WERI-Rb-1 (cell line): ENCODE measurements around the gene NRIP3.
A peak's percentile ranks its signal among the peaks of the same experiment; 100 is the strongest.

Experiments
- DNase-seq: peaks from one replicate; pipeline ENCODE4 v3.0.0-alpha.2; 2020
- H3K27ac ChIP-seq: fragments of 250-450 bp; sonication (Bioruptor Pico); 2 replicates; pipeline ENCODE4 v1.5.1; 2020; ENCODE audit warnings: mild to moderate bottlenecking, moderate library complexity
- H3K27me3 ChIP-seq: fragments of 250-450 bp; sonication (Bioruptor Pico); 2 replicates; pipeline ENCODE4 v1.5.1; 2021; ENCODE audit warnings: mild to moderate bottlenecking, low read depth, moderate library complexity; ENCODE audit not compliant: insufficient read depth, severe bottlenecking
- H3K36me3 ChIP-seq: fragments of 250-450 bp; sonication (Bioruptor Pico); 2 replicates; pipeline ENCODE4 v1.5.1; 2020; ENCODE audit warnings: mild to moderate bottlenecking, moderate library complexity
- H3K4me3 ChIP-seq: 2 replicates; pipeline ENCODE4 v1.5.1; 2011; ENCODE audit warnings: low read depth, mild to moderate bottlenecking, control low read depth, low read length
- H3K9me3 ChIP-seq: fragments of 250-450 bp; sonication (Bioruptor Pico); 2 replicates; pipeline ENCODE4 v1.5.1; 2021; ENCODE audit warnings: mild to moderate bottlenecking, moderate library complexity; ENCODE audit not compliant: severe bottlenecking
- CTCF ChIP-seq: IDR thresholded peaks from 2 replicates; pipeline ENCODE4 v1.5.1; 2011; ENCODE audit warnings: low read depth, mild to moderate bottlenecking, control low read depth, inconsistent platforms, low read length

The NRIP3 gene

GRCh38 chr11:9003573-9004182 is at the start of gene NRIP3:
TSS of gene NRIP3 (minus strand) at chr11:9004001. CDS start at chr11:9003935, 66 bp downstream.
- no peak within 1 kb of the TSS for H3K27ac ChIP-seq
- 0 out of 2 replicates have a peak, but pooled peaks have one; percentile 9 for TF ChIP-seq CTCF
- H3K4me3 ChIP-seq, result peak within 1 kb of the TSS; percentile 63
- H3K27me3 ChIP-seq, result no peaks in the 10 kb centered on the region
- peak; percentile 76 for DNase-seq
- H3K9me3 ChIP-seq, result no peaks in the 10 kb centered on the region
- no peaks in the 10 kb centered on the region for H3K36me3 ChIP-seq

- Histone ChIP-seq H3K27me3 (no peaks in the 10 kb centered on the region), H3K36me3 (no peaks in the 10 kb centered on the region), H3K9me3 (no peaks in the 10 kb centered on the region), H3K27ac (no peak overlapping the region), H3K4me3 (no peak overlapping the region)
- TF ChIP-seq CTCF, result no peak
- DNase-seq, result no peak
Measured at GRCh38 chr11:9052316-9052715, 48.5 kb upstream of the NRIP3 start.

- H3K4me3 ChIP-seq, result no peak overlapping the region
- H3K27me3 ChIP-seq, result no peaks in the 10 kb centered on the region
- no peak for DNase-seq
- no peaks in the 10 kb centered on the region for H3K9me3 ChIP-seq
- TF ChIP-seq CTCF, result no peak
- H3K36me3 ChIP-seq, result no peaks in the 10 kb centered on the region
- no peak overlapping the region for H3K27ac ChIP-seq
Measured at GRCh38 chr11:9049959-9050358, 46.2 kb upstream of the NRIP3 start.

GRCh38 chr11:9047964-9048523 is 44.2 kb upstream of the NRIP3 start:
- DNase-seq, result no peak
- H3K4me3 ChIP-seq, result no peak overlapping the region

GRCh38 chr11:9046481-9046880 is 42.7 kb upstream of the NRIP3 start:
- Histone ChIP-seq H3K36me3 (no peaks in the 10 kb centered on the region), H3K27ac (no peak overlapping the region), H3K27me3 (no peaks in the 10 kb centered on the region), H3K4me3 (no peak overlapping the region), H3K9me3 (no peaks in the 10 kb centered on the region)
- no peak for TF ChIP-seq CTCF
- no peak for DNase-seq

More at GRCh38 chr11:9047964-9048523, 44.2 kb upstream of the NRIP3 start:
- Histone ChIP-seq H3K9me3 (no peaks in the 10 kb centered on the region), H3K36me3 (no peaks in the 10 kb centered on the region), H3K27ac (no peak overlapping the region), H3K27me3 (no peaks in the 10 kb centered on the region)
- no peak for TF ChIP-seq CTCF

GRCh38 chr11:9042488-9042887 is 38.7 kb upstream of the NRIP3 start:
- H3K9me3 ChIP-seq, result no peaks in the 10 kb centered on the region
- no peak for TF ChIP-seq CTCF
- H3K36me3 ChIP-seq, result no peaks in the 10 kb centered on the region
- no peaks in the 10 kb centered on the region for H3K27me3 ChIP-seq
- no peak overlapping the region for H3K27ac ChIP-seq
- H3K4me3 ChIP-seq, result no peak overlapping the region
- DNase-seq, result no peak
